Keratinocyte (primary cell): ENCODE results near the gene GPRIN1.

Source experiments
- EZH2 ChIP-seq: IDR thresholded peaks from one replicate; pipeline ENCODE4 v1.6.1; 2012; ENCODE audit warnings: inconsistent platforms, mild to moderate bottlenecking, low read length, moderate library complexity
- TF ChIP-seq, protein P1 (sequence below), 3 experiments: IDR thresholded peaks in 1 of 3; conservative IDR thresholded peaks in 1 of 3; optimal IDR thresholded peaks in 1 of 3; 2 replicates in 2 of 3; 3 replicates in 1 of 3; pipeline versions ENCODE3 to v1.5.1; 2011; ENCODE audit warnings: low read length in 3 of 3, mild to moderate bottlenecking in 3 of 3, moderate library complexity in 2 of 3, control low read depth in 1 of 3, inconsistent platforms in 1 of 3; ENCODE audit not compliant: insufficient read depth in 2 of 3; ENCODE audit errors: extremely low read depth in 1 of 3

DNA sequence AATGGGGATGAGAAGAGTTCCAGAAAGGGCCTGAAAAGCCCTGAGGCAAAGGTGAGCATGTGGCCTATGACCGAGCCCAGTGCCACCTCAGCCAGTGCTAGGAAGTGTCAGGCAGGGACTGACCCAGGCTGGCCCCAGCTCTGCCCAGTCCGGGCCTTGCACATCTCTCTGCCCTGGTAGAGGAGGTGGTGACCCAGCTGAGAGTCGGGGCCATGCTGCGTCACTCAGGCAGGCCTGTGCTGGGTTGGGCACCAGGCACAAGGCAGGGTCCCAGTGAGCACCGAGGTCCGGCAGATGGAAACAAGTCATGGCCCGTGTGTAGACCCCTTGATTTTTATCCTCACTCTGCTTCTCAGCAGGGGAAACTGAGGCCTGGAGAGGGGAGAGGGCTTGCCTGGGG, 60.1 kb downstream of the GPRIN1 start:
- no peak for TF ChIP-seq EZH2
- TF ChIP-seq, protein P1, sequence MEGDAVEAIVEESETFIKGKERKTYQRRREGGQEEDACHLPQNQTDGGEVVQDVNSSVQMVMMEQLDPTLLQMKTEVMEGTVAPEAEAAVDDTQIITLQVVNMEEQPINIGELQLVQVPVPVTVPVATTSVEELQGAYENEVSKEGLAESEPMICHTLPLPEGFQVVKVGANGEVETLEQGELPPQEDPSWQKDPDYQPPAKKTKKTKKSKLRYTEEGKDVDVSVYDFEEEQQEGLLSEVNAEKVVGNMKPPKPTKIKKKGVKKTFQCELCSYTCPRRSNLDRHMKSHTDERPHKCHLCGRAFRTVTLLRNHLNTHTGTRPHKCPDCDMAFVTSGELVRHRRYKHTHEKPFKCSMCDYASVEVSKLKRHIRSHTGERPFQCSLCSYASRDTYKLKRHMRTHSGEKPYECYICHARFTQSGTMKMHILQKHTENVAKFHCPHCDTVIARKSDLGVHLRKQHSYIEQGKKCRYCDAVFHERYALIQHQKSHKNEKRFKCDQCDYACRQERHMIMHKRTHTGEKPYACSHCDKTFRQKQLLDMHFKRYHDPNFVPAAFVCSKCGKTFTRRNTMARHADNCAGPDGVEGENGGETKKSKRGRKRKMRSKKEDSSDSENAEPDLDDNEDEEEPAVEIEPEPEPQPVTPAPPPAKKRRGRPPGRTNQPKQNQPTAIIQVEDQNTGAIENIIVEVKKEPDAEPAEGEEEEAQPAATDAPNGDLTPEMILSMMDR (optimal IDR thresholded peaks at IDR 0.05 in 1 of 3, IDR thresholded peaks at IDR 0.05 in 1 of 3, conservative IDR thresholded peaks at IDR 0.05 in 1 of 3; ENCODE audit: extremely low read depth in 1 of 3, insufficient read depth in 2 of 3, low read length in 3 of 3) = no peak
